SU-DHL-6 (cell line): ENCODE results near the gene NCOA5.

ENCODE experiments used
- H2AFZ ChIP-seq: fragments of 200-600 bp; sonication (generic); 2 replicates; pipeline ENCODE4 v1.6.1; 2014; ENCODE audit warnings: low read depth, mild to moderate bottlenecking, moderate library complexity, mixed read lengths, antibody characterized with exemption, low read length; ENCODE audit not compliant: severe bottlenecking
- H3F3A ChIP-seq: fragments of 200-600 bp; shearing (Covaris generic); 2 replicates; pipeline ENCODE4 v1.6.0; 2016; ENCODE audit warnings: antibody characterized with exemption, mild to moderate bottlenecking; ENCODE audit not compliant: insufficient read depth
- H3K27ac ChIP-seq: fragments of 200-600 bp; sonication (generic); 2 replicates; pipeline ENCODE4 v1.5.1; 2016; ENCODE audit warnings: low read depth, mild to moderate bottlenecking, low read length, moderate library complexity, mixed read lengths
- H3K27me3 ChIP-seq: fragments of 200-600 bp; sonication (generic), shearing (Covaris generic); 2 replicates; pipeline ENCODE4 v1.6.0; 2014; ENCODE audit warnings: mild to moderate bottlenecking, low read length
- H3K36me3 ChIP-seq: fragments of 200-600 bp; sonication (generic); 2 replicates; pipeline ENCODE4 v1.6.1; 2014; ENCODE audit warnings: mild to moderate bottlenecking, low read length, mixed read lengths
- H3K4me2 ChIP-seq: fragments of 300-600, 200-600 bp; shearing (Covaris generic), sonication (generic); 2 replicates; pipeline ENCODE4 v1.6.0; 2014; ENCODE audit warnings: low read length, low read depth, mild to moderate bottlenecking; ENCODE audit not compliant: poor library complexity, severe bottlenecking
- H3K4me3 ChIP-seq: fragments of 200-600 bp; sonication (generic); 2 replicates; pipeline ENCODE4 v1.5.1; 2014; ENCODE audit warnings: antibody characterized with exemption, low read length, mild to moderate bottlenecking, mixed read lengths; ENCODE audit not compliant: insufficient read depth, poor library complexity, severe bottlenecking
- H3K79me2 ChIP-seq: fragments of 200-600 bp; sonication (generic); 2 replicates; pipeline ENCODE4 v1.6.1; 2014; ENCODE audit warnings: mild to moderate bottlenecking, low read length, moderate library complexity; ENCODE audit not compliant: insufficient read depth
- H3K9ac ChIP-seq: fragments of 200-600 bp; sonication (generic); 2 replicates; pipeline ENCODE4 v1.7.0; 2014; ENCODE audit warnings: mild to moderate bottlenecking, low read length
- H3K9me2 ChIP-seq: fragments of 200-600 bp; sonication (generic); replicated peaks from 2 replicates; pipeline ENCODE4 v1.6.1; 2014; ENCODE audit warnings: low read length; ENCODE audit not compliant: insufficient read depth
- H3K9me3 ChIP-seq: fragments of 200-600 bp; sonication (generic); 2 replicates; pipeline ENCODE4 v1.6.1; 2014; ENCODE audit warnings: low read length, mixed read lengths; ENCODE audit not compliant: insufficient read depth
- H4K20me1 ChIP-seq: fragments of 200-600 bp; sonication (generic); 2 replicates; pipeline ENCODE4 v1.6.1; 2014; ENCODE audit warnings: low read depth, mild to moderate bottlenecking, antibody characterized with exemption, low read length, moderate library complexity, mixed read lengths
- EZH2phosphoT487 ChIP-seq: fragments of 200-600 bp; sonication (generic), shearing (Covaris generic); conservative IDR thresholded peaks from 2 replicates; pipeline ENCODE4 v1.6.1; 2018; ENCODE audit warnings: mild to moderate bottlenecking, antibody characterized with exemption, low read length, moderate library complexity, mixed read lengths
- TF ChIP-seq, protein P1 (sequence below): fragments of 200-600 bp; sonication (generic); IDR thresholded peaks from one replicate; pipeline ENCODE4 v1.5.1; 2017; ENCODE audit warnings: antibody characterized with exemption, mild to moderate bottlenecking, low read length, moderate library complexity; ENCODE audit not compliant: insufficient read depth, poor library complexity, severe bottlenecking

The NCOA5 gene

GRCh38 chr20:46021361-46022359 lies 68.1 kb downstream of the NCOA5 start:
- H3K79me2 ChIP-seq: no peaks in the 10 kb centered on the region
- no peak overlapping the region for H3K27ac ChIP-seq
- H3K9ac ChIP-seq: peak overlapping the region; percentile 29; the same call in 1 of the 2 replicates

DNA sequence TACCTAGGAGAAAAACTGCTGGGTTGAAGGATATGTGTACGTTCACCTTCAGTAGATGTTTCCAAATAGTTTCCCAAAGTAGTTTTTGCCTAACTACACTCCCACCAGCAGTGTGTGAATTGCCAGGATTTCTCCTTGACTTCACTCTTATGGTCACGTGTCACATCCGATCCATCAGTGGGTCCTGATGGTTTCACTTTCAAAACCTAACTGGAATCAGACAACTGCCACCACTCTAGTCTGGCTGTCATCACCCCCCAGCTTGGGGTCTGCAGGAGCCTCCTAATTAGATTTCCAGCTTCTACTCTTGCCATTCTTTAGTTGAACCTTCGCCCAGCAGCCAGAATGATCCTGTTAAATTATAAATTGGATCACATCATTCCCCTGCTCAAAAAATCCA lies 69.2 kb downstream of the NCOA5 start:
- H3K79me2 ChIP-seq: no peaks in the 10 kb centered on the region
- no peaks in the 10 kb centered on the region for H3F3A ChIP-seq
- H3K4me2 ChIP-seq: no peak overlapping the region
- no peaks in the 10 kb centered on the region for H3K9me3 ChIP-seq
- TF ChIP-seq, protein P1, sequence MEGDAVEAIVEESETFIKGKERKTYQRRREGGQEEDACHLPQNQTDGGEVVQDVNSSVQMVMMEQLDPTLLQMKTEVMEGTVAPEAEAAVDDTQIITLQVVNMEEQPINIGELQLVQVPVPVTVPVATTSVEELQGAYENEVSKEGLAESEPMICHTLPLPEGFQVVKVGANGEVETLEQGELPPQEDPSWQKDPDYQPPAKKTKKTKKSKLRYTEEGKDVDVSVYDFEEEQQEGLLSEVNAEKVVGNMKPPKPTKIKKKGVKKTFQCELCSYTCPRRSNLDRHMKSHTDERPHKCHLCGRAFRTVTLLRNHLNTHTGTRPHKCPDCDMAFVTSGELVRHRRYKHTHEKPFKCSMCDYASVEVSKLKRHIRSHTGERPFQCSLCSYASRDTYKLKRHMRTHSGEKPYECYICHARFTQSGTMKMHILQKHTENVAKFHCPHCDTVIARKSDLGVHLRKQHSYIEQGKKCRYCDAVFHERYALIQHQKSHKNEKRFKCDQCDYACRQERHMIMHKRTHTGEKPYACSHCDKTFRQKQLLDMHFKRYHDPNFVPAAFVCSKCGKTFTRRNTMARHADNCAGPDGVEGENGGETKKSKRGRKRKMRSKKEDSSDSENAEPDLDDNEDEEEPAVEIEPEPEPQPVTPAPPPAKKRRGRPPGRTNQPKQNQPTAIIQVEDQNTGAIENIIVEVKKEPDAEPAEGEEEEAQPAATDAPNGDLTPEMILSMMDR: no peak
- no peak for TF ChIP-seq EZH2phosphoT487
- no peaks in the 10 kb centered on the region for H3K27me3 ChIP-seq
- no peaks in the 10 kb centered on the region for H3K9me2 ChIP-seq
- H3K36me3 ChIP-seq: no peaks in the 10 kb centered on the region
- H3K9ac ChIP-seq: no peak overlapping the region
- H2AFZ ChIP-seq: no peak overlapping the region
- no peak overlapping the region for H3K27ac ChIP-seq
- no peak overlapping the region for H3K4me3 ChIP-seq
- no peaks in the 10 kb centered on the region for H4K20me1 ChIP-seq

More at GRCh38 chr20:46021361-46022359, 68.1 kb downstream of the NCOA5 start:
- Histone ChIP-seq H3K9me3 (no peaks in the 10 kb centered on the region), H4K20me1 (no peaks in the 10 kb centered on the region), H3K36me3 (no peaks in the 10 kb centered on the region), H3K4me2 (peak overlapping the region; percentile 57), H3F3A (no peaks in the 10 kb centered on the region), H3K9me2 (no peaks in the 10 kb centered on the region), H2AFZ (peak overlapping the region; percentile 31), H3K4me3 (peak overlapping the region; percentile 53), H3K27me3 (no peaks in the 10 kb centered on the region)
- no peak for TF ChIP-seq EZH2phosphoT487
- TF ChIP-seq, protein P1: no peak

GRCh38 chr20:46018611-46019010 lies 71.2 kb downstream of the NCOA5 start:
- Histone ChIP-seq H3K9ac (no peak overlapping the region), H4K20me1 (no peaks in the 10 kb centered on the region), H3K27me3 (no peaks in the 10 kb centered on the region), H3K9me2 (no peaks in the 10 kb centered on the region), H3K27ac (no peak overlapping the region), H3K79me2 (no peaks in the 10 kb centered on the region), H3K4me3 (no peak overlapping the region), H3K9me3 (no peaks in the 10 kb centered on the region), H3F3A (no peaks in the 10 kb centered on the region), H3K4me2 (no peak overlapping the region), H3K36me3 (no peaks in the 10 kb centered on the region), H2AFZ (no peak overlapping the region)
- no peak for TF ChIP-seq EZH2phosphoT487
- TF ChIP-seq, protein P1: no peak
